GM12878 (cell line): ENCODE results near the gene NEB.

ENCODE experiments used
- ATF7 ChIP-seq: fragments of 450-650 bp; IDR thresholded peaks from 2 replicates; pipeline ENCODE4 v1.6.1; 2016; ENCODE audit warnings: low read depth, mild to moderate bottlenecking
- EP300 ChIP-seq, 2 experiments: fragments of 150-350 bp in 1 of 2; IDR thresholded peaks; 2 replicates each; pipeline ENCODE4 v1.6.1; 2011 to 2012; ENCODE audit warnings: low read depth in 2 of 2, low read length in 2 of 2, borderline replicate concordance in 1 of 2, improper control_type of control experiment in 1 of 2, inconsistent platforms in 1 of 2; ENCODE audit not compliant: control insufficient read depth in 1 of 2
- ETV6 ChIP-seq, 2 experiments: fragments of 450-650 bp in 1 of 2; IDR thresholded peaks in 1 of 2; conservative IDR thresholded peaks in 1 of 2; 2 replicates each; pipeline ENCODE4 v1.6.1; 2014; ENCODE audit warnings: antibody characterized with exemption in 1 of 2, borderline replicate concordance in 1 of 2, low read depth in 1 of 2, mild to moderate bottlenecking in 1 of 2, moderate library complexity in 1 of 2
- JUND ChIP-seq: IDR thresholded peaks from 2 replicates; pipeline ENCODE4 v1.6.1; 2012; ENCODE audit warnings: low read depth, mild to moderate bottlenecking, low read length, improper control_type of control experiment, moderate library complexity
- POLR2AphosphoS5 ChIP-seq: IDR thresholded peaks from 2 replicates; pipeline ENCODE4 v1.6.1; 2011; ENCODE audit warnings: mild to moderate bottlenecking, low read length, inconsistent platforms
- RAD21 ChIP-seq: IDR thresholded peaks from 2 replicates; pipeline ENCODE4 v1.6.1; 2011; ENCODE audit warnings: mild to moderate bottlenecking, low read depth, low read length, moderate library complexity; ENCODE audit not compliant: insufficient read depth
- SRF ChIP-seq, 2 experiments: IDR thresholded peaks; 2 replicates each; pipeline ENCODE4 v1.6.1; 2011; ENCODE audit warnings: low read depth in 2 of 2, low read length in 2 of 2, mild to moderate bottlenecking in 1 of 2, moderate library complexity in 1 of 2
- SUZ12 ChIP-seq: fragments of 200-600 bp; sonication (generic); IDR thresholded peaks from one replicate; pipeline ENCODE4 v1.6.1; 2018; ENCODE audit warnings: antibody characterized with exemption, mild to moderate bottlenecking; ENCODE audit not compliant: unreplicated experiment
- TF ChIP-seq, protein P1 (sequence below), 3 experiments: IDR thresholded peaks in 2 of 3; conservative IDR thresholded peaks in 1 of 3; 2 replicates each; pipeline ENCODE4 v1.5.1; 2011; ENCODE audit warnings: low read depth in 3 of 3, low read length in 3 of 3, mild to moderate bottlenecking in 3 of 3, control low read depth in 2 of 3, moderate library complexity in 2 of 3, inconsistent platforms in 1 of 3, mixed read lengths in 1 of 3; ENCODE audit not compliant: control insufficient read depth in 2 of 3, insufficient read depth in 1 of 3; ENCODE audit errors: extremely low read depth in 1 of 3
- TF ChIP-seq, protein P2 (sequence below): fragments of 450-650 bp; IDR thresholded peaks from 2 replicates; pipeline ENCODE4 v1.6.1; 2018; ENCODE audit warnings: borderline replicate concordance, mild to moderate bottlenecking; ENCODE audit not compliant: partially characterized antibody
- TF ChIP-seq, protein P3 (sequence below): fragments of 450-650 bp; IDR thresholded peaks from 2 replicates; pipeline ENCODE4 v1.6.1; 2014; ENCODE audit warnings: mild to moderate bottlenecking

DNA sequence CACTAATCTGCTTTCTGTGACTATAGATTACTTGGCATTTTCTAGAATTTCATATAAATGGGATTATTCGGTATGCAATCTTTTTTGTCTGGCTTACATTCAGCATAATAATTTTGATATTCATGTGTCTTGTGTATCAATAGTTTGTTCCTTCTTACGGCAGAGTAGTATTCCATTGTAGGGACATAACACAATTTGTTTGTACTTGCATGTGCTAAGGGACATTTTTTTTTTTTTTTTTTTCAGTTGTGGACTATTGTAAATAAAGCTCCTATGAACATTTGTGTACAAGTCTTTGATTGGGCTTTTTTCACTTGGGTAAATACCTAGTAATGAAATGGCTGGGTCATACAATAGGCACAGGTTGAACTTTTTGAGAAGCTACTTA is 48.9 kb upstream of the NEB start:
- TF ChIP-seq, protein P1, sequence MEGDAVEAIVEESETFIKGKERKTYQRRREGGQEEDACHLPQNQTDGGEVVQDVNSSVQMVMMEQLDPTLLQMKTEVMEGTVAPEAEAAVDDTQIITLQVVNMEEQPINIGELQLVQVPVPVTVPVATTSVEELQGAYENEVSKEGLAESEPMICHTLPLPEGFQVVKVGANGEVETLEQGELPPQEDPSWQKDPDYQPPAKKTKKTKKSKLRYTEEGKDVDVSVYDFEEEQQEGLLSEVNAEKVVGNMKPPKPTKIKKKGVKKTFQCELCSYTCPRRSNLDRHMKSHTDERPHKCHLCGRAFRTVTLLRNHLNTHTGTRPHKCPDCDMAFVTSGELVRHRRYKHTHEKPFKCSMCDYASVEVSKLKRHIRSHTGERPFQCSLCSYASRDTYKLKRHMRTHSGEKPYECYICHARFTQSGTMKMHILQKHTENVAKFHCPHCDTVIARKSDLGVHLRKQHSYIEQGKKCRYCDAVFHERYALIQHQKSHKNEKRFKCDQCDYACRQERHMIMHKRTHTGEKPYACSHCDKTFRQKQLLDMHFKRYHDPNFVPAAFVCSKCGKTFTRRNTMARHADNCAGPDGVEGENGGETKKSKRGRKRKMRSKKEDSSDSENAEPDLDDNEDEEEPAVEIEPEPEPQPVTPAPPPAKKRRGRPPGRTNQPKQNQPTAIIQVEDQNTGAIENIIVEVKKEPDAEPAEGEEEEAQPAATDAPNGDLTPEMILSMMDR (IDR thresholded peaks at IDR 0.05 in 2 of 3, conservative IDR thresholded peaks at IDR 0.05 in 1 of 3; ENCODE audit: control insufficient read depth in 2 of 3, extremely low read depth in 1 of 3, insufficient read depth in 1 of 3, low read depth in 3 of 3, low read length in 3 of 3) = no peak
- TF ChIP-seq, protein P2, sequence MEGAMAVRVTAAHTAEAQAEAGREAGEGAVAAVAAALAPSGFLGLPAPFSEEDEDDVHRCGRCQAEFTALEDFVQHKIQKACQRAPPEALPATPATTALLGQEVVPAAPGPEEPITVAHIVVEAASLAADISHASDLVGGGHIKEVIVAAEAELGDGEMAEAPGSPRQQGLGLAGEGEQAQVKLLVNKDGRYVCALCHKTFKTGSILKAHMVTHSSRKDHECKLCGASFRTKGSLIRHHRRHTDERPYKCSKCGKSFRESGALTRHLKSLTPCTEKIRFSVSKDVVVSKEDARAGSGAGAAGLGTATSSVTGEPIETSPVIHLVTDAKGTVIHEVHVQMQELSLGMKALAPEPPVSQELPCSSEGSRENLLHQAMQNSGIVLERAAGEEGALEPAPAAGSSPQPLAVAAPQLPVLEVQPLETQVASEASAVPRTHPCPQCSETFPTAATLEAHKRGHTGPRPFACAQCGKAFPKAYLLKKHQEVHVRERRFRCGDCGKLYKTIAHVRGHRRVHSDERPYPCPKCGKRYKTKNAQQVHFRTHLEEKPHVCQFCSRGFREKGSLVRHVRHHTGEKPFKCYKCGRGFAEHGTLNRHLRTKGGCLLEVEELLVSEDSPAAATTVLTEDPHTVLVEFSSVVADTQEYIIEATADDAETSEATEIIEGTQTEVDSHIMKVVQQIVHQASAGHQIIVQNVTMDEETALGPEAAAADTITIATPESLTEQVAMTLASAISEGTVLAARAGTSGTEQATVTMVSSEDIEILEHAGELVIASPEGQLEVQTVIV = no peak
- TF ChIP-seq SUZ12 (no peak), ETV6 (conservative IDR thresholded peaks at IDR 0.05 in 1 of 2, IDR thresholded peaks at IDR 0.05 in 1 of 2; ENCODE audit: borderline replicate concordance in 1 of 2, low read depth in 1 of 2) (no peak), JUND (no peak), POLR2AphosphoS5 (no peak), ATF7 (no peak), EP300 (IDR thresholded peaks at IDR 0.05; ENCODE audit: borderline replicate concordance in 1 of 2, control insufficient read depth in 1 of 2, low read depth in 2 of 2, low read length in 2 of 2) (no peak), RAD21 (no peak), SRF (IDR thresholded peaks at IDR 0.05; ENCODE audit: low read depth in 2 of 2, low read length in 2 of 2) (no peak)
- TF ChIP-seq, protein P3, sequence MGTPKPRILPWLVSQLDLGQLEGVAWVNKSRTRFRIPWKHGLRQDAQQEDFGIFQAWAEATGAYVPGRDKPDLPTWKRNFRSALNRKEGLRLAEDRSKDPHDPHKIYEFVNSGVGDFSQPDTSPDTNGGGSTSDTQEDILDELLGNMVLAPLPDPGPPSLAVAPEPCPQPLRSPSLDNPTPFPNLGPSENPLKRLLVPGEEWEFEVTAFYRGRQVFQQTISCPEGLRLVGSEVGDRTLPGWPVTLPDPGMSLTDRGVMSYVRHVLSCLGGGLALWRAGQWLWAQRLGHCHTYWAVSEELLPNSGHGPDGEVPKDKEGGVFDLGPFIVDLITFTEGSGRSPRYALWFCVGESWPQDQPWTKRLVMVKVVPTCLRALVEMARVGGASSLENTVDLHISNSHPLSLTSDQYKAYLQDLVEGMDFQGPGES = no peak
